Neutrophil (primary cell): ENCODE results near the gene ZNF836.
"Not testable (repeated sequence)": the region's sequence is repeated elsewhere in the genome, so short reads cannot be mapped to it uniquely, and the experiment has no call there.

Experiments
- H3K27ac ChIP-seq: fragments of 200-600 bp; sonication (generic); 2 replicates; pipeline ENCODE4 v1.5.1; 2016; ENCODE audit warnings: mild to moderate bottlenecking, moderate library complexity
- H3K27me3 ChIP-seq: fragments of 200-600 bp; sonication (generic); 2 replicates; pipeline ENCODE4 v1.6.0; 2016; ENCODE audit warnings: mild to moderate bottlenecking
- H3K36me3 ChIP-seq: fragments of 200-600 bp; sonication (generic); 2 replicates; pipeline ENCODE4 v1.5.1; 2017
- H3K4me1 ChIP-seq, 2 experiments: fragments of 200-600 bp in 1 of 2; sonication (generic) in 1 of 2; 1 replicate in 1 of 2; 2 replicates in 1 of 2; pipeline versions ENCODE4 v1.5.1 to v1.6.1; 2013 to 2016; ENCODE audit warnings: low read depth in 1 of 2, low read length in 1 of 2, mild to moderate bottlenecking in 1 of 2, moderate library complexity in 1 of 2; ENCODE audit not compliant: control insufficient read depth in 1 of 2, insufficient read depth in 1 of 2
- H3K4me3 ChIP-seq, 2 experiments: fragments of 200-600 bp in 1 of 2; sonication (generic) in 1 of 2; 1 replicate in 1 of 2; 2 replicates in 1 of 2; pipeline ENCODE4 v1.5.1; 2013 to 2016; ENCODE audit warnings: low read depth in 1 of 2, low read length in 1 of 2, mild to moderate bottlenecking in 1 of 2, moderate library complexity in 1 of 2
- H3K9me3 ChIP-seq: fragments of 200-600 bp; sonication (generic); 2 replicates; pipeline ENCODE4 v1.5.1; 2016
- CTCF ChIP-seq: fragments of 200-600 bp; sonication (generic); IDR thresholded peaks from 2 replicates; pipeline ENCODE4 v1.5.1; 2016; ENCODE audit warnings: antibody characterized with exemption

Gene ZNF836

GRCh38 chr19:52214241-52214640 is 42.8 kb upstream of the ZNF836 start:
- Histone ChIP-seq H3K27me3 (no peaks in the 10 kb centered on the region), H3K27ac (no peak overlapping the region), H3K4me3 (no peak overlapping the region), H3K9me3 (no peaks in the 10 kb centered on the region), H3K4me1 (no peaks in the 10 kb centered on the region), H3K36me3 (peaks cover 95% of the 10 kb centered on the region)
- no peak for TF ChIP-seq CTCF

DNA sequence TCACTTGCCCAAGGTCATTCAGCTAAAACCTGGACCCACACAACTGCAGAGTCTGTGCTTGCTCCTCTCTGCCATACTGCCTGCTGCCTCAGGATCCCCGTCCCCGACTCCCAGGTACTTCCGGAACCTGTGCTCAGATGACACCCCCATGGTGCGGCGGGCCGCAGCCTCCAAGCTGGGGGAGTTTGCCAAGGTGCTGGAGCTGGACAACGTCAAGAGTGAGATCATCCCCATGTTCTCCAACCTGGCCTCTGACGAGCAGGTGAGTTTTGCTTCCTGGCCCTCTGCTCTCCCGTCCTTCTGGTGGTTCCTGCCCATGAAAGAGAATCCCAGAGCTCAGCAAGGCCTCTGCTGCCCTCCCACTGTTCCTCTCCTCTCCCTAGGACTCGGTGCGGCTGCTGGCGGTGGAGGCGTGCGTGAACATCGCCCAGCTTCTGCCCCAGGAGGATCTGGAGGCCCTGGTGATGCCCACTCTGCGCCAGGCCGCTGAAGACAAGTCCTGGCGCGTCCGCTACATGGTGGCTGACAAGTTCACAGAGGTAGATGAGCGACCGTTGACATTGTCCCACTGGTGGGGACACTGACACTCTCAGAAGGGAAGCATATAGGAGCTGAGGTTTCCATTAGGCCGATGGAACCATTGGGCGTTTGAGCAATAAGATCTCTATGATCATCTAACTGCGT is 41.3 kb upstream of the ZNF836 start:
- TF ChIP-seq CTCF: no peak
- no peaks in the 10 kb centered on the region for H3K27me3 ChIP-seq
- H3K9me3 ChIP-seq: no peaks in the 10 kb centered on the region
- H3K4me1 ChIP-seq: no peaks in the 10 kb centered on the region
- no peak overlapping the region for H3K27ac ChIP-seq
- H3K4me3 ChIP-seq: no peak overlapping the region
- H3K36me3 ChIP-seq: peaks cover 95% of the 10 kb centered on the region

DNA sequence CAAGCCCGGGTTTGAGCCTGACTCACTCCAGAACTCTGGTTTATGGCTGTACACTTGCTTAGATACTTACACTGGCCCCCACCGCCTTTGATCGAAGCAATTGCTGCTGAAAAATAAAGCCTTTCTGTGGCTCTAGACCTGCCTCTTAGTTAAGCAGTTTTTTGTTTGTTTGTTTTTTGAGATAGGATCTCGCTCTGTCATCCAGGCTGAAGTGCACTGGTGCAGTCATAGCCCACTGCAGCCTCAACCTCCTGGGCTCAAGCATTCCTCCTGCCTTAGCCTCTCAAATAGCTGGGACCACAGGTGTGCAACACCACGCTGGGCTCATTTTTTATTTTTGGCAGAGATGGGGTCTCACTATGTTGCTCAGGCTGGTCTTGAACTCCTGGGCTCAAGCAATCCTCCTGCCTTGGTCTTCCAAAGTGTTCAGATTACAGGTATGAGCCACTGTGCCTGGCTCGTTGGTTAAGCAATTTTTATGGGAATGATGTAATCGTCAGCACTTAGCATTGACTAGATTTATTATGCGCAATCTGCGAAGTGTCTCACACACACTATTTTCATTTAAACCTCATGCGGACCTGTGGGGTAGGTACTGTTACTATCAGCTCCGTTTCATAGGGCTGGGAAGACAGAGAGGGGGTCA is 40.6 kb upstream of the ZNF836 start:
- TF ChIP-seq CTCF: no peak
- Histone ChIP-seq H3K9me3 (no peaks in the 10 kb centered on the region), H3K27ac (no peak overlapping the region), H3K4me3 (no peak overlapping the region), H3K27me3 (no peaks in the 10 kb centered on the region), H3K4me1 (no peaks in the 10 kb centered on the region), H3K36me3 (peaks cover 95% of the 10 kb centered on the region)

DNA sequence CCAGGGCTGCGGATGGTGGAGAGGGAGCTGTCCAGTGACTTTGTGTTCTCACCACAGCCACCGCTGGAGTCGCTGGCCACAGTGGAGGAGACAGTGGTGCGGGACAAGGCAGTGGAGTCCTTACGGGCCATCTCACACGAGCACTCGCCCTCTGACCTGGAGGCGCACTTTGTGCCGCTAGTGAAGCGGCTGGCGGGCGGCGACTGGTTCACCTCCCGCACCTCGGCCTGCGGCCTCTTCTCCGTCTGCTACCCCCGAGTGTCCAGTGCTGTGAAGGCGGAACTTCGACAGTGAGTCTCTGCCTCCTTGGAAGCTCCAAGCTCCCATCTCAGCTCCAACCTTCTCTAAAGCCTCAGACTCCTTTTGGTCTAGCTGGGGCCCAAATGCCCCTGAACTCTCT is 39.8 kb upstream of the ZNF836 start:
- Histone ChIP-seq H3K36me3 (peaks cover 95% of the 10 kb centered on the region), H3K4me1 (no peaks in the 10 kb centered on the region), H3K9me3 (no peaks in the 10 kb centered on the region), H3K4me3 (no peak overlapping the region), H3K27me3 (no peaks in the 10 kb centered on the region), H3K27ac (no peak overlapping the region)
- no peak for TF ChIP-seq CTCF

- peaks cover 95% of the 10 kb centered on the region for H3K36me3 ChIP-seq
- H3K4me1 ChIP-seq: no peaks in the 10 kb centered on the region
- no peak for TF ChIP-seq CTCF
- no peaks in the 10 kb centered on the region for H3K9me3 ChIP-seq
- no peaks in the 10 kb centered on the region for H3K27me3 ChIP-seq
- no peak overlapping the region for H3K4me3 ChIP-seq
- no peak overlapping the region for H3K27ac ChIP-seq
These were observed 35.1 kb upstream of the ZNF836 start for GRCh38 chr19:52206481-52206880.

- not testable (repeated sequence) for H3K4me3 ChIP-seq, H3K27ac ChIP-seq, H3K4me1 ChIP-seq, H3K9me3 ChIP-seq, H3K27me3 ChIP-seq
- H3K36me3 ChIP-seq: peaks cover 89% of the 10 kb centered on the region
These were observed 29.5 kb upstream of the ZNF836 start for GRCh38 chr19:52200755-52201391.
